ENCODE data around the gene FLYWCH2. TPM values are rescaled to one million over a fixed set of nuclear protein-coding genes. Genes with fewer than 3 reads are reported as not detected.

The FLYWCH2 gene
- total and polyA plus RNA-seq, 2 donors (not counting 3 experiments of a cell fraction or from before 2014, with no cell fraction given): 18.3 to 34.6 TPM

- FAIRE-seq: peak; percentile 99
- no peaks in the 10 kb centered on the region for H4K20me1 ChIP-seq (replicated peaks; ENCODE audit: control insufficient read depth, extremely low read depth, insufficient read depth, low read length)
- no peaks in the 10 kb centered on the region for H3K9me3 ChIP-seq (replicated peaks; ENCODE audit: control insufficient read depth, insufficient read depth, low read length)
- H3K27me3 ChIP-seq (ENCODE audit: control insufficient read depth in 2 of 2, insufficient read depth in 2 of 2, low read length in 2 of 2): no peaks in the 10 kb centered on the region
- ChIA-PET POLR2A (interaction anchor here (0.6 to 1.1 kb wide), 5 partner anchors 11 to 999 kb away, joined by 3 to 6 read pairs (median 4); partner anchors contain the start of gene FLYWCH2), CTCF (interaction anchor here (0.8 to 3.1 kb wide), 7 partner anchors 11 to 89 kb away, joined by 3 to 20 read pairs (median 12); partner anchors contain the start of genes FLYWCH2 and PRSS21)
- peak overlapping the region; percentile 85 for H3K4me2 ChIP-seq (ENCODE audit: insufficient read depth, low read length)
- TF ChIP-seq FOS (IDR thresholded peaks at IDR 0.05; ENCODE audit: borderline replicate concordance, insufficient read depth, low read length) (no peak), POLR2A (IDR thresholded peaks at IDR 0.05; ENCODE audit: low read depth, low read length) (peak; percentile 99), EZH2 (IDR thresholded peaks at IDR 0.05; ENCODE audit: borderline replicate concordance, low read depth, low read length, severe bottlenecking) (no peak), POLR2AphosphoS5 (IDR thresholded peaks at IDR 0.05; ENCODE audit: insufficient read depth, low read depth, low read length) (peak; percentile 99), CTCF (IDR thresholded peaks at IDR 0.05; ENCODE audit: extremely low read depth in 1 of 2, insufficient read depth in 1 of 2, low read depth in 1 of 2, low read length in 2 of 2) (no peak)
- H3K9ac ChIP-seq (replicated peaks; ENCODE audit: extremely low read depth, insufficient read depth, low read length): peak overlapping the region; percentile 65
- no peaks in the 10 kb centered on the region for H3K36me3 ChIP-seq (ENCODE audit: control insufficient read depth in 2 of 2, extremely low read depth in 1 of 2, insufficient read depth in 2 of 2, low read length in 2 of 2)
- peak overlapping the region; percentile 30 for H3K27ac ChIP-seq (ENCODE audit: insufficient read depth, low read depth, low read length)
- no peaks in the 10 kb centered on the region for H3K9me1 ChIP-seq (replicated peaks; ENCODE audit: control insufficient read depth, extremely low read depth, insufficient read depth, low read length)
- peak overlapping the region; percentile 58 to 78 (median 73) for H3K4me3 ChIP-seq (replicated peaks in 1 of 3; ENCODE audit: insufficient read depth in 1 of 3, low read depth in 1 of 3, low read length in 3 of 3)
- H3K79me2 ChIP-seq (ENCODE audit: control insufficient read depth, insufficient read depth, low read length): no peaks in the 10 kb centered on the region
- no TSS peak for BruUV-seq (replicated peaks)
- peak; percentile 99 for DNase-seq (ENCODE audit: low read depth, low spot score)
- H2AFZ ChIP-seq (ENCODE audit: low read depth, low read length): peak overlapping the region; percentile 68
- intact Hi-C loops (cut with micrococcal nuclease) (loop anchor here (1.0 to 2.0 kb wide), 3 partner anchors 31 to 223 kb away; partner anchors contain the start of genes KCTD5 and TNFRSF12A), dilution Hi-C loops (cut with MboI; ENCODE audit: extremely low pct_ligation_motif_present, low sequenced_read_pairs) (no loop called here)
- H3K4me1 ChIP-seq (ENCODE audit: control insufficient read depth, extremely low read depth, insufficient read depth, low read length): peaks cover 9% of the 10 kb centered on the region
These were observed 22.4 kb downstream of the FLYWCH2 start for GRCh38 chr16:2905241-2905987.

Measured in endothelial cell of umbilical vein (primary cell).